MM.1S (cell line): ENCODE data around the gene CAMK2A.

Experiments used
- CTCF ChIP-seq: fragments of 300-600 bp; sonication (generic); IDR thresholded peaks from 2 replicates; pipeline ENCODE4 v1.5.1; 2016; ENCODE audit warnings: antibody characterized with exemption, low read length, mixed read lengths
- EZH2 ChIP-seq: fragments of 300-600 bp; sonication (generic); optimal IDR thresholded peaks from 2 replicates; pipeline ENCODE3; 2017; ENCODE audit warnings: low read depth, mild to moderate bottlenecking, antibody characterized with exemption, low read length, mixed read lengths

GRCh38 chr5:150325426-150325825 lies 35.9 kb upstream of the CAMK2A start:
- TF ChIP-seq CTCF (no peak), EZH2 (no peak)
